Vagina (tissue), 2 donors: ENCODE results near the gene GFER. TPM values are rescaled to one million over a fixed set of nuclear protein-coding genes. Genes with fewer than 3 reads are reported as not detected.

ENCODE experiments used
- DNase-seq, 2 donors: peaks; one replicate each; pipeline ENCODE4 v3.0.0-alpha.2; 2017; ENCODE audit errors: extremely low spot score in 2 of 2
- H3K27ac ChIP-seq: fragments of 200-600 bp; sonication (generic); one replicate; pipeline ENCODE4 v1.5.1; 2019
- H3K27me3 ChIP-seq: fragments of 200-600 bp; sonication (generic); one replicate; pipeline ENCODE4 v1.5.1; 2019
- H3K36me3 ChIP-seq, 2 donors: fragments of 200-600 bp; sonication (generic); one replicate each; pipeline ENCODE4 v1.5.1; 2017 to 2019
- H3K4me1 ChIP-seq: fragments of 200-600 bp; sonication (generic); one replicate; pipeline ENCODE4 v1.5.1; 2019
- H3K4me3 ChIP-seq, 2 donors: fragments of 200-600 bp; sonication (generic); 1 replicate in 1 of 2; 2 replicates in 1 of 2; pipeline ENCODE4 v1.5.1; 2016 to 2019
- H3K9me3 ChIP-seq: fragments of 200-600 bp; sonication (generic); one replicate; pipeline ENCODE4 v1.5.1; 2019
- POLR2A ChIP-seq, 2 donors: fragments of 450-650 bp; IDR thresholded peaks; one replicate each; pipeline ENCODE4 v1.6.1; 2017; ENCODE audit warnings: antibody characterized with exemption in 2 of 2, mild to moderate bottlenecking in 2 of 2, moderate library complexity in 2 of 2
- POLR2AphosphoS5 ChIP-seq, 2 donors: sonication (generic); formaldehyde crosslinking; IDR thresholded peaks; one replicate each; pipeline ENCODE4 v1.9.0; 2017; ENCODE audit warnings: antibody characterized with exemption in 2 of 2, mild to moderate bottlenecking in 2 of 2, low read depth in 1 of 2; ENCODE audit not compliant: insufficient read depth in 1 of 2
- intact Hi-C: fragments of 100-400 bp; cut with DNase I; formaldehyde crosslinking; loops from one replicate; pipeline ENCODE4 v1.15.1; 2023
- total RNA-seq: library from RNA; depleted of rRNA; stranded (reverse); fragments of >200 nt; gene quantifications from one replicate; pipeline ENCODE4 v1.2.3, GENCODE V29; 2016
- TF ChIP-seq, protein P1 (sequence below), 3 experiments: fragments of 450-650 bp in 2 of 3; fragments of 200-600 bp in 1 of 3; sonication (generic) in 1 of 3; IDR thresholded peaks; one replicate each; pipeline ENCODE4 v1.5.1; 2017 to 2019; ENCODE audit warnings: antibody characterized with exemption in 3 of 3, mild to moderate bottlenecking in 2 of 3, moderate library complexity in 2 of 3

The GFER gene
- total RNA-seq, 1 donor from 2014 or later, result 11.5 TPM

DNA sequence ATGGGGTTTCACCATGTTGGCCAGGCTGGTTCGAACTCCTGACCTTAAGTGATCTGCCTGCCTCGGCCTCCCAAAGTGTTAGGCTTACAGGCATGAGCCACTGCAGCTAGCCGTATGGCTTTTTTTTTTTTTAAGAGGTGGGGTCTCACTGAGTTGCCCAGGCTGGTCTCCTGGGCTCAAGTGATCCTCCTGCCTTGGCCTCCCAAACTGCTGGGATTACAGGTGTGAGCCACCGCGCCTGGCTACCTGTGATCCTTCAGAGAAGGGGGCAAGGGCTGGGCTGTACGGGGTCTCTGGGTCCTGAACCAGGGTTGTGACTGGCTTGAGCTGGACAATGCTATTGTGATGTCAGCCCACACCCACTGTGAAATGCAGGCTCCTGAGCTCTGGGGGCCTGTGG, 17.5 kb upstream of the GFER start, which contains the start of gene RNF151:
RNF151 (plus strand) TSS at position 397 of the 400 bp plus-strand sequence. CDS start 26 bp downstream, outside the sequence.
- Histone ChIP-seq H3K4me3 (peak within 1 kb of the TSS; percentile 88 to 98), H3K27me3 (no peaks in the 10 kb centered on the region), H3K27ac (peak within 1 kb of the TSS; percentile 91), H3K9me3 (no peaks in the 10 kb centered on the region), H3K36me3 (peaks cover 0 to 22% of the 10 kb centered on the region in 2 donors), H3K4me1 (peaks cover 41% of the 10 kb centered on the region)
- intact Hi-C loops, result no loop called here
- no peak for DNase-seq
- no peak for TF ChIP-seq POLR2AphosphoS5 (IDR thresholded peaks at IDR 0.05; ENCODE audit: insufficient read depth in 1 of 2, low read depth in 1 of 2)
- TF ChIP-seq, protein P1, sequence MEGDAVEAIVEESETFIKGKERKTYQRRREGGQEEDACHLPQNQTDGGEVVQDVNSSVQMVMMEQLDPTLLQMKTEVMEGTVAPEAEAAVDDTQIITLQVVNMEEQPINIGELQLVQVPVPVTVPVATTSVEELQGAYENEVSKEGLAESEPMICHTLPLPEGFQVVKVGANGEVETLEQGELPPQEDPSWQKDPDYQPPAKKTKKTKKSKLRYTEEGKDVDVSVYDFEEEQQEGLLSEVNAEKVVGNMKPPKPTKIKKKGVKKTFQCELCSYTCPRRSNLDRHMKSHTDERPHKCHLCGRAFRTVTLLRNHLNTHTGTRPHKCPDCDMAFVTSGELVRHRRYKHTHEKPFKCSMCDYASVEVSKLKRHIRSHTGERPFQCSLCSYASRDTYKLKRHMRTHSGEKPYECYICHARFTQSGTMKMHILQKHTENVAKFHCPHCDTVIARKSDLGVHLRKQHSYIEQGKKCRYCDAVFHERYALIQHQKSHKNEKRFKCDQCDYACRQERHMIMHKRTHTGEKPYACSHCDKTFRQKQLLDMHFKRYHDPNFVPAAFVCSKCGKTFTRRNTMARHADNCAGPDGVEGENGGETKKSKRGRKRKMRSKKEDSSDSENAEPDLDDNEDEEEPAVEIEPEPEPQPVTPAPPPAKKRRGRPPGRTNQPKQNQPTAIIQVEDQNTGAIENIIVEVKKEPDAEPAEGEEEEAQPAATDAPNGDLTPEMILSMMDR (IDR thresholded peaks at IDR 0.05), result no peak
- TF ChIP-seq POLR2A (IDR thresholded peaks at IDR 0.05), result no peak

- peaks cover 46% of the 10 kb centered on the region for H3K4me1 ChIP-seq
- no peaks in the 10 kb centered on the region for H3K27me3 ChIP-seq
- H3K4me3 ChIP-seq, result no peak overlapping the region
- DNase-seq, result no peak
- no peak for TF ChIP-seq POLR2AphosphoS5 (IDR thresholded peaks at IDR 0.05; ENCODE audit: insufficient read depth in 1 of 2, low read depth in 1 of 2)
- intact Hi-C loops, result no loop called here
- H3K36me3 ChIP-seq, result peaks cover 0 to 4% of the 10 kb centered on the region in 2 donors
- no peaks in the 10 kb centered on the region for H3K9me3 ChIP-seq
- no peak overlapping the region for H3K27ac ChIP-seq
These were observed 15.6 kb upstream of the GFER start for GRCh38 chr16:1968146-1968953.

DNA sequence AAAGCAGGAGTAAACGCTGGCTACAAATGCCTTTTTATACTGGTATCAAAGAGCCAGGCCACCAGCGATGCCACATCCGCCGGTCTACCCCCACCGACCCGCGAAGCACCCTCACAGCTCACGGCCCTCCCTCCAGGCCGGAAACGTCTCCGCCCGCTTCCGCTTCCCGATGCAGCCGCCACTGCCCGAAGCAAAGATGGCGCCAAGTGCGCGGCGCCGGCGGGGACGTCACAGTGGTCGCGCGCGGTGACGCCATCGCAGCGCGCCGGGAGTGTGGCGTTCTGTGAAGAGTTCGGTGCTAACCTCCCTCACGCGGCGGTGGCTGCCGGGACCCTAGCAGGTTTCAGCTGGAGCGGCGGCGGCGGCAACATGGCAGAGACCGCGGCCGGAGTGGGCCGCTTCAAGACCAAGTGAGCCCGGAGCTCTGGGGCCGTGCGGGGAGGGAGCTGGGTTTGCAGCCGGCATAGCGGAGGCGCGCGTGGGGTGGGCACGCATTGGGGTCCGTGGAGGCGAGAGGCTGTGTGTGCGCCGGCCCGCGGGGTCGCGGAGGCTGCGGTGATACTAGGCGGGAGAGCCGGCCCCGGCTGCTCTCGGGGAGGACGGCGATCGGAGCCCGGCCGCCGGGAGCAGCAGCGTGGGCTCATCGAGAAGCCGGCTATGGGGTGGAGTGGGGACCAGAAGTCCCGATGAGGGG, 12.1 kb upstream of the GFER start, which contains the start of gene TBL3:
TBL3 (plus strand) TSS at position 258 of the 694 bp plus-strand sequence; CDS start at position 370, 112 bp downstream.
- Histone ChIP-seq H3K27ac (peak within 1 kb of the TSS; percentile 85), H3K27me3 (no peaks in the 10 kb centered on the region), H3K4me1 (peaks cover 28% of the 10 kb centered on the region), H3K4me3 (peak within 1 kb of the TSS; percentile 73 to 89), H3K36me3 (peaks cover 0 to 27% of the 10 kb centered on the region in 2 donors), H3K9me3 (no peaks in the 10 kb centered on the region)
- DNase-seq, result no peak
- TF ChIP-seq, protein P1 (IDR thresholded peaks at IDR 0.05), result peak in 1 of 3 experiments; percentile 29
- TF ChIP-seq POLR2A (IDR thresholded peaks at IDR 0.05) (peak; percentile 34 to 91), POLR2AphosphoS5 (IDR thresholded peaks at IDR 0.05; ENCODE audit: insufficient read depth in 1 of 2, low read depth in 1 of 2) (peak; percentile 99 to 100)
- intact Hi-C loops, result no loop called here

DNA sequence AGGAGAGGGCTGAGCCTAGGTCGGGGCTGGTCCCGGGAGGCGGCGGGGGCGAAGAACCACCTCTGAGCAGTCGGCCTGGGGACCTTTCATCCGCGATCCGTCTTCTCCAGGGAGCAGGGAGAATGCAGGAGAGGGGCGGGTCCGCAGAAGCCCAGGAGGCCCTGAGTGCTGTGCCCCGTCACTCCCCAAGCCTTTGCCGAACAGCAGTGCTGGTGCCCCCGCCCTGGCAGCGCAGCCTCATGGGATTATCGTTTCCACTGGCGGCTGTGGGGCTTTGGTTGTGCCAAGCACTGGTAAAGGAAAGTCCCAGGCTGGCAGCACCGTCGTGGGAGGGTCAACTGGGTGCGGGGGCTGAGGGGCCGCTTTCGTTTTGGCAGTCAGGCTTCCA, 11.5 kb upstream of the GFER start:
- no peaks in the 10 kb centered on the region for H3K9me3 ChIP-seq
- H3K4me1 ChIP-seq, result peaks cover 28% of the 10 kb centered on the region
- H3K36me3 ChIP-seq, result peaks cover 0 to 32% of the 10 kb centered on the region in 2 donors
- intact Hi-C loops, result no loop called here
- DNase-seq, result no peak
- TF ChIP-seq, protein P1 (IDR thresholded peaks at IDR 0.05), result no peak
- TF ChIP-seq POLR2AphosphoS5 (IDR thresholded peaks at IDR 0.05; ENCODE audit: insufficient read depth in 1 of 2, low read depth in 1 of 2) (no peak), POLR2A (IDR thresholded peaks at IDR 0.05) (no peak)
- no peaks in the 10 kb centered on the region for H3K27me3 ChIP-seq
- peak overlapping the region; percentile 73 to 89 for H3K4me3 ChIP-seq
- H3K27ac ChIP-seq, result peak overlapping the region; percentile 85

DNA sequence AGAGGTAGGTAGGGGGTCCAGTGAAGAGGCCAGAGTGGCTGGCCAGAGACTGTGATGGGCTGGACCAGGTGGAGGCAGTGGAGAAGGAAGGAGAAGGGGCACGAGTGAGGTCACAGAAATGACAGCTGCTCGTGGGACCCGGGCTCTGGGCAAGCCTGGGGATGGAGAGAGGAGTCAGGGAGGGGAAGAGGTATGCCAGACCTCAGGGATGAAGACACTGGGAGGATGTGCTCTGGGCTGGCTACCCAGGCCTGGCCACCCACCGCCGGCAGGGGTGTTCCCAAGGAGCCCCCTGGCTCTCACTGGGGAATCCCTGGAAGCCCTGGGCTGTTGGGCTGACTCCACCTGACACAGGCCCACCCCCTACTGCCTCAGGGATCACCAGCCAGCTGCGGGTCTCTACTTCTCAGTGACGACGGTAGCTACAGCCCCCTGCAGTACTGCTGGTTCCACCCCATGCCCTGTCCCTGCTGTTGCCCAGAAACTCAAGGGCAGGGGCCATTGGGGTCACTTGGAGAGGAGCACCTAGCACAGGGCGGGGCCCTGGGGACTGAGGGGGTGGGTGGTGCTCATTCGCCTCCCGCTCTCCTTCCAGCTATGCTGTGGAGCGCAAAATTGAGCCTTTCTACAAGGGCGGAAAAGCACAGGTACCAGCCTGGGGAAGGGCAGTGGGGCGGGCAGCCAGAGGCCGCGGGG, 10.4 kb upstream of the GFER start:
- no peak overlapping the region for H3K27ac ChIP-seq
- no peak for DNase-seq
- TF ChIP-seq POLR2A (IDR thresholded peaks at IDR 0.05), result no peak
- TF ChIP-seq POLR2AphosphoS5 (IDR thresholded peaks at IDR 0.05; ENCODE audit: insufficient read depth in 1 of 2, low read depth in 1 of 2), result no peak
- TF ChIP-seq, protein P1 (IDR thresholded peaks at IDR 0.05), result no peak
- no peak overlapping the region for H3K4me3 ChIP-seq
- peaks cover 0 to 41% of the 10 kb centered on the region in 2 donors for H3K36me3 ChIP-seq
- intact Hi-C loops, result no loop called here
- H3K27me3 ChIP-seq, result no peaks in the 10 kb centered on the region
- no peaks in the 10 kb centered on the region for H3K9me3 ChIP-seq
- peaks cover 28% of the 10 kb centered on the region for H3K4me1 ChIP-seq
